Measurements from ENCODE around the gene ZNF275.

Gene ZNF275

GRCh38 chrX:153351981-153352380, 18.0 kb downstream of the ZNF275 start:
- no peaks in the 10 kb centered on the region for H3K27me3 ChIP-seq
- H3K9me3 ChIP-seq, result no peaks in the 10 kb centered on the region
- H3K4me3 ChIP-seq (ENCODE audit: low read depth in 1 of 2, low read length in 1 of 2), result no peak overlapping the region
- H3K27ac ChIP-seq, result no peak overlapping the region
- H3K36me3 ChIP-seq, result peaks cover 10% of the 10 kb centered on the region
- no peak for TF ChIP-seq CTCF (IDR thresholded peaks at IDR 0.05)
- no peaks in the 10 kb centered on the region for H3K4me1 ChIP-seq (ENCODE audit: control insufficient read depth in 1 of 2, insufficient read depth in 1 of 2, low read depth in 1 of 2, low read length in 1 of 2)

- TF ChIP-seq CTCF (IDR thresholded peaks at IDR 0.05), result no peak
- Histone ChIP-seq H3K36me3 (peaks cover 3% of the 10 kb centered on the region), H3K9me3 (no peaks in the 10 kb centered on the region), H3K4me3 (ENCODE audit: low read depth in 1 of 2, low read length in 1 of 2) (no peak overlapping the region), H3K4me1 (ENCODE audit: control insufficient read depth in 1 of 2, insufficient read depth in 1 of 2, low read depth in 1 of 2, low read length in 1 of 2) (no peaks in the 10 kb centered on the region), H3K27ac (no peak overlapping the region), H3K27me3 (no peaks in the 10 kb centered on the region)
Measured at GRCh38 chrX:153352858-153353257, 18.9 kb downstream of the ZNF275 start.

GRCh38 chrX:153353416-153353815, 19.5 kb downstream of the ZNF275 start:
- no peaks in the 10 kb centered on the region for H3K36me3 ChIP-seq
- H3K4me1 ChIP-seq (ENCODE audit: control insufficient read depth in 1 of 2, insufficient read depth in 1 of 2, low read depth in 1 of 2, low read length in 1 of 2), result no peaks in the 10 kb centered on the region
- H3K4me3 ChIP-seq (ENCODE audit: low read depth in 1 of 2, low read length in 1 of 2), result no peak overlapping the region
- no peaks in the 10 kb centered on the region for H3K27me3 ChIP-seq
- H3K9me3 ChIP-seq, result no peaks in the 10 kb centered on the region
- no peak for TF ChIP-seq CTCF (IDR thresholded peaks at IDR 0.05)
- no peak overlapping the region for H3K27ac ChIP-seq

GRCh38 chrX:153357877-153358276, 23.9 kb downstream of the ZNF275 start:
- Histone ChIP-seq H3K27ac (no peak overlapping the region), H3K4me1 (ENCODE audit: control insufficient read depth in 1 of 2, insufficient read depth in 1 of 2, low read depth in 1 of 2, low read length in 1 of 2) (no peaks in the 10 kb centered on the region), H3K27me3 (no peaks in the 10 kb centered on the region), H3K9me3 (no peaks in the 10 kb centered on the region), H3K36me3 (no peaks in the 10 kb centered on the region), H3K4me3 (ENCODE audit: low read depth in 1 of 2, low read length in 1 of 2) (no peak overlapping the region)
- no peak for TF ChIP-seq CTCF (IDR thresholded peaks at IDR 0.05)

- Histone ChIP-seq H3K4me3 (ENCODE audit: low read depth in 1 of 2, low read length in 1 of 2) (no peak overlapping the region), H3K27ac (no peak overlapping the region), H3K4me1 (ENCODE audit: control insufficient read depth in 1 of 2, insufficient read depth in 1 of 2, low read depth in 1 of 2, low read length in 1 of 2) (no peaks in the 10 kb centered on the region), H3K9me3 (no peaks in the 10 kb centered on the region), H3K27me3 (peaks cover 7% of the 10 kb centered on the region), H3K36me3 (no peaks in the 10 kb centered on the region)
- TF ChIP-seq CTCF (IDR thresholded peaks at IDR 0.05), result no peak
Measured at GRCh38 chrX:153361781-153362397, 27.9 kb downstream of the ZNF275 start.

- Histone ChIP-seq H3K4me3 (ENCODE audit: low read depth in 1 of 2, low read length in 1 of 2) (no peak overlapping the region), H3K9me3 (no peaks in the 10 kb centered on the region), H3K36me3 (no peaks in the 10 kb centered on the region), H3K4me1 (ENCODE audit: control insufficient read depth in 1 of 2, insufficient read depth in 1 of 2, low read depth in 1 of 2, low read length in 1 of 2) (no peaks in the 10 kb centered on the region), H3K27me3 (peaks cover 7% of the 10 kb centered on the region), H3K27ac (no peak overlapping the region)
- TF ChIP-seq CTCF (IDR thresholded peaks at IDR 0.05), result no peak
Measured at GRCh38 chrX:153365670-153366069, 31.7 kb downstream of the ZNF275 start.

Data from neutrophil (primary cell).